ENCODE results near the gene JHY.
"Not testable (repeated sequence)": the region's sequence is repeated elsewhere in the genome, so short reads cannot be mapped to it uniquely, and the experiment has no call there.

JHY gene

DNA sequence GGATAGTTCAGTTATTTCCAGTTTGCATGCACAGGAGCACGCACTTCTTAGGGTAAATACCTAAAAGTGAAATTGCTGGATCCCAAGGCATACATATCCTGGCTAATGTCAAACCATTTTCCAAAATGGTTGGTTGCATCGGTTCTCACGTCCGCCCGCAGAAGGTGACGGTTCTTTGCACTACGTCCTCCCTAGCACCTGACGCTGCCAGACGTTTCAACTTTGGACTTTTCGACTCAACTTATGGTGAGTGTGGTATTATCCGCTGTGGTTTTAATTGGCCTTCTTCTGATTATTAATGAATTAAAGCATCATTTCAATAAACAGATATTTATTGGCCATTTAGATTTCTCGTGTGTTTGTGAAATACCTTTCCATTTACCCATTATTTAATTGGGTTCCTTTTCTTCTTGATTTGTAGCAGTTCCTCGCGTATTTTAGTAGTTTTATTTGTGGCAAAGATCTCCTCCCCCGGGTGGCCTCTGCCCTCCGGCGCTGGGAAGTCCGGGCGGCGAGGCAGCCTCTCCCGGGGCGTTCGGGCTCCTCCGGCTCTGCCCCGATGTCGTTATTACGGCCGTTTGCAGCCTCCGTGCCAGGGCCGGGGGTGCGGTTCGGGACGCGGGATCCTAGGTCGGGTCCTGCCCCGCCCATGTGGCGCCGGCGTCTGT is at the start of gene JHY:
TSS of gene JHY (plus strand) at position 571 of the 668 bp plus-strand sequence. CDS start 3,091 bp downstream, outside the sequence.
- DNase-seq: no peak

DNA sequence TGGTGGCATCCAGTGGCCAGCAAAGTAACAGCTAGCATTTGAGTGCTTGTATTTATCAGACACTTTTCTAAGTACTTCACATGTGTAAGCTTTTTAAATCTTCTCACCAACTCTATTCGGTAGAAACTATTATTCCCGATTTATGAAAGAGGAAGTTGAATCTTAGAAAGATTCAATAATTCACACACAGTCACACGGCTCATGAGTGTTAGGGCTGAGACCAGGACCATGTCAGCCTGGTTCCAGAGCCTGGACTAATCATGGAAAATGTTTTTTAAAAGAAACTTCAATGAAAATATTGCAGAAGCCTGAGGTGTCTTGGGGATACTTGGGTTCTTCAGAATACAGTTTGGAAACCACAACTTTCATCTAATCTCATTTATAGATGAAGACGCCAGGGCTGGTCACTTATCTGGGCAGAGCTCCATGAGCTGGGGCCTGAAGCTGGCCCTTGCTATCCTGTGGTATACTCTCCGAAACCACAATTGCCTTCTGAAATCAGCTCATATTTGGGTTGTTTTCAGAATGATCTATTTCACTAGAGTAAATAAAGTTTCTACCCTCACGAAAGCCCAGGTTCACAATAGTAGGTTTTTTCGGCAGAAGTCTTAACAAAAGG is 48.6 kb upstream of the JHY start:
- no peak for DNase-seq

DNA sequence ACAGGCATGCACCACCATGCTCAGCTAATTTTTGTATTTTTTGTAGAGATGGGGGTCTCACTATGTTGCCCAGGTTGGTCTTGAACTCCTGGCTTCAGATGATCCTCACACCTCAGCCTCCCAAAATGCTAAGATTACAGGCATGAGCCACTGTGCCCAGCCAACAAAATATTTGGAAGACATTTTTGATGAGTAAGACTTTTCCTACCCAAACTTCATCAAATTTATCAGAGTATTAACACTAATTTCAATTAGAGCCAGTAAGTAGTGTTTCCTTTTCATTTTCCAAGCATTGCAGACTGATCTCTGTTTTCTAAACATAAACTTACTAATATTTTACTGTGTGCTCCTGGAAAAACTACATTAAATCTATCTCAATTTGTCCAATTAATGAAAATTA is 45.6 kb upstream of the JHY start:
- no peak for DNase-seq

DNA sequence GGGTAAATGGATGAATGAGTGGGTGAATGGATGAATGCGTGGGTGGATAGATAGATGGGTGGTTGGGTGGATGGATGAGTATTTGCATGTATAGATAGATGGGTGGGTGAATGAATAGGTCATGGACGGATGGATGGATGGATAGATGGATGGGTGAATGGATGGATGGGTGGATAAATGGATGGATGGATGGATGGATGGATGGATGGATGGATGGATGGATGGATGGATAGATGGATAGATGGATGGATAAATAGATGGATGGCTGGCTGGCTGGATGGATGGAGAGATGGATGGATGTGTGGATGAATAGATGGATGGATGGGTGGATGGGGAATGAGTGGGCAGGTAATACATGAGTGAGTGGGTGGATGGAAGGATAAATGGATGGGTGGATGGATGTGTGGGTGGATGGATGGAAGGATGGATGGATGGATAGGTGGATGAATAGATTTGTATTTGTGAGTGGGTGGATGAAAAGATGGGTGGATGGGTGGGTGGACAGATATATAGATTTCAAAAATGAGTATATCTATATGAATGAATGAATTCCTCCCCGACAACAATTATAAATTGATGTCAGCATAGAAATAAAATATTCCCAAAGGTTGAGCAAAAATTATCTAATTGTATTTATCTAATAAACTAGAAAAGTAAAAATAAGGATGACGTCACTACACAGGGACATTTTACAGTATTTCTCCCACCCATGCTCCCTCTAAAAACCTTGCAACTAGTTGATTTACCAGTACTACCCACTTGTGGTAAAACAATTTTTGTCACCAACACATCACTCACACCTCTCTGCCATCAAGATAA is 44.8 kb upstream of the JHY start:
- no peak for DNase-seq

DNA sequence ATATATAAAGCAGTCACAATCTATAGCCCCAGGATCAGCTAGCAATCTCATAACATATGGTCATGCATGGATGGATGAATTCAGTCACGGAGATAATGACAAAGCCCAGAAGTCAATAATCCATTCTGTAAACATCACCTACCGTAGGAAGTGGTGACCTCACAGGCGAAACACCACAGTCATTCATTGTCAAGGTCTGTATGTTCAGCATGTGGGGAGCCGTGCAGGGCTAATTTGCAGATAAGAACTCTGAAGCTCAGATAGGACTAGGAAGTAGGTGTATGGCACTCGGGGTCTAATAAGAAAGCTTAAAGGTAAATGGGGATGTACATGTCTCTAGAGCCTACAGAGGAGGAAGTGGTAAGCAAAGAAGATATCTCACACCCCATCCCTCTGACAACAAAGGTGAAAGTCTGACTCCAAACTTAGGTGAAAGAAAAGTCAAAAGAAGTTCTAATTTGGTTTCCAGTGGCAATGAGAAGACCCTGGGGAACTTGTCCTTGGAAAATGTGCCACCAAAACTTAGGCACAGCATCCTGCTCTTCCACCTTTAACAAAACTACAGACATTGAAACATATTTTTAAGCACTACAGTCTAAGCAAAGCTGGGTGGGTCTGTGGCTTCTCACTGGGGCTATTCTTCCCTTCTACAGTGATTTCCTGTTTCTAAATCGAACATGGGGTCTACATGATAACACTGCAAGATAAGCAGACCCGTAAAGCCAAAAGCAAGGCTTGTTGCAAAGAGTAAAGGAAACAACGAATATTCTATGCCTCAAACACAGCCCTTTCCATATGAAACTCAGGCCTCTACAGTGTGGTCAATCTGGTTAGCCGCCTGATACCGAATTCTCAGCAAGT is 39.0 kb upstream of the JHY start:
- DNase-seq: peak; percentile 11

DNA sequence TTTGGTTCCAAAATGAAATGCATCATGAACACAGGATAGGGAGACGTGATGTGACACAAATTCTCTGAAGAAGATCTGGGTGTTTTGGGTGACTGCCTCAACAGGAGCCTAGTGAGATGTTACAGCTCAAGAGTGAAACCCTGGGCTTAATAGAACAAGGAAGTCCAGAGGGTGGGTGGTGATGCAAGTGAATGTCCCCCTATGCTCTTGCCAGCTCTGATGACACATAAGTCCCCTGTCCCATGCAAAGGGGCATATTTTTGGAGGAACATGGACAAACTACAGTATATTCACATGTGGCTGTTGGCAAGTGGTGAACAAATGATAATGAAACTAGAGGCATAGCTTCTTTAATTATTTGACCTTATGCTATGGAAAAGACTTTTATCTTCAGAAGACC is 35.1 kb upstream of the JHY start:
- no peak for DNase-seq

DNA sequence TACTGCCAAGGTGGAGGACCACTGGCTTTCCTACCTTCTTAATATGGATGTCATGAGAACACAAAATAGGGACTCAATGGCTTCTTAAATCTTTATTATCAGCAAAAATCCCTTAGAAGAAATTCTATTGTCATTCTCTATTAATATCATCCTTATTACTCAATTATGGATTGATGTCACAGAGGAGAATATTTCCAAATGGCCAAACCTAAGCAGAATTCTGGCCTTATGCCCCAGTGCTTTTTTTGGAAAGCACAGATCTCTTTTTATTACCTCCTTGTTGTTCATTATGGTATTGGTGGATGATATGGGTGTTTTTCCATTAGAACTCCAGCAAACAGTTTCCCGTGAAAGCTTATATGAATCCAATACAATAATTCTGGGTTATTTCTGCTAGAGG is 34.4 kb upstream of the JHY start:
- DNase-seq: no peak

DNA sequence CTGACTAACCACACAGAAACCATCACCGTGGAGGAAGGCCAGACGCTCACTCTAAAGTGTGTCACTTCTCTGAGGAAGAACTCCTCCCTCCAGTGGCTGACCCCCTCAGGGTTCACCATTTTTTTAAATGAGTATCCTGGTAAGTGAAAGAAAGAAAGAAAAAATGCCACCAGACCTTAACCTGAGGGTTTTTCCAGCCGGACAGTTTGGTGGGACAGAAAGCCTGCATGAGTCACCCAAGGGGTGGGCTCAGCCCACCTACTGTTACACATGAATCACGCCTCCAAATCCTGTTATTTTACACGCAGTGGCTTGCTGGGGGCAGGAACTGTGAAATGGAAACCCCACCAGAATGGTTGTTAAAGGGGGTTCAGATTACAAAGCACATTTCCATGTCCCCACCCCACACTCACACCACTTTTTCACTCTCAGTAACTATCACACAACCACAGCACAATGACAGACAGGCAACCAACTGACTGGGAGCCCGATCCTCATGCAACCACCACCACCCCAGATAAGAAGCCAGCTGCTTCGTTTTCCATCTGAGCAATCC is 32.4 kb upstream of the JHY start:
- DNase-seq: no peak

DNA sequence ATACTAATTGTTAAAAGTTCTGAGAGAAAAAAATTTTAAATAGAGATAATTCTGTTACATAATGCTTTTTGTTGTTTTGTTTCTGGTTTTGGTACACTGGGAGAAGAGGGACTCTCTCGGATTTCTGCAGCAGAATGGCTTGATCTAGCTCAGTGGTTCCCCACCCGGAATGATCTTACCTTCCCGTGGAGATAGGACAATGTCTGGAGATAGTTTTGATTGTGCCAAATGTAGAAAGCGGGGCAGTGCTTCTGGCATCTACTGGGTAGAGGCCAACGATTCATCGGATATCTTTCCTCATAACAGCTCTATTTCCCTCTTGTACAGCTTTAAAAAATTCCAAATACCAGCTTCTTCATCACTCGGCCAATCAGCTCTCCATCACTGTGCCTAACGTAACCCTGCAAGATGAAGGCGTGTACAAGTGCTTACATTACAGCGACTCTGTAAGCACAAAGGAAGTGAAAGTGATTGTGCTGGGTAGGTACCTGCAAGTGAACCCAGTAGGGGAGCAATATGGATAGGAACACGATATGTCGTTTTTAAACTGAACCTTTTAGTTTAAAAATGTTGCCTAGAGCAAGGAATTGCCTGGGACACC is 31.1 kb upstream of the JHY start:
- no peak for DNase-seq

DNA sequence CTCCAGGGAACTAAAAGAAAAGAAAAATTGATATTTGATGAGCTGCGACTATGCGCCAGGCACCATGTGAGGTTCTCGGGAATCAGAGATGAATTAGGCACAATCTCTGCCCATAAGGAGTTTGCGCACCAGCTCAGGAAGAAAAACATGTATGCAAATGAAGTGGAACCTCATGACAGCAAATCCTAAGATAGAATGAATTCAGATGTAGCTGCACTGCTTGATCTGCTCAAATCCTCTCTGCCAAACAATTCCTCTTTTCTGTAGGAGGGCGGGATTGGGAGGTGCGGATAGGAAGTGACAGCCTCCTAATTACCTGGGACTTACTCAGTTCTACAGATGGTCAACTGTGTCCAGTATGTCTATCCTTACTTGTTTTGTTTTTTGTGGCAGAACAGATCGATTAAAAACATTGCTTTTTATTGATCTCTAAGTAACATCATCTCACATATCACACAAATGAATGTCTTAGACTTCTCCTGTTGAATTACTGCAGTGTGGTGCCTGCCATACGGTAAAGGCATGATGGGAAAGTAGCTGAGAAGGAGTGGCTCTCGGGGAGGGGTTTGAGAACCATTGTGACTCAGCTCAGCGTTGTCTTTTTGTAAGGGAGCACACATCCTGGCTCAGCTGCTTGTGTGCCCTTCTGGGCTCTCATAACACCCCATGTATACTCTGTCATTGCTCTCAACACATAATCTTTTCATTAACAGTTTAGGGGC is 30.3 kb upstream of the JHY start:
- DNase-seq: no peak

DNA sequence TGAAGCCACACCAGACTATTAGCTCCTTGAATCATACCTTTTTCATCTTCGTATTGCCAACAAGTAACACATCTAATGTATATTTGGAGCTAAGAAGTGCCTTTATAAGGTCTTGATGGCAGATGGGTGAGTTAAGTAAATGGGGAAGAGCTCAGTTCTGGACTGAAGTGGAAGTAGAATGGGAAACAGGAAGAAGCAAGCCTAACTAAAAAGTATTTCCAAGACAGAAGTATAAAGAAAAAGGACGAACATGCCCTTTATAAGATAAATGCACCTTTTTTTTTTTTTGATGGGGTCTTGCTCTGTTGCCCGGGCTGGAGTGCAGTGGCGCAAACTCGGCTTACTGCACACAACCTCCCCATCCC is 29.8 kb upstream of the JHY start:
- DNase-seq: no peak

DNA sequence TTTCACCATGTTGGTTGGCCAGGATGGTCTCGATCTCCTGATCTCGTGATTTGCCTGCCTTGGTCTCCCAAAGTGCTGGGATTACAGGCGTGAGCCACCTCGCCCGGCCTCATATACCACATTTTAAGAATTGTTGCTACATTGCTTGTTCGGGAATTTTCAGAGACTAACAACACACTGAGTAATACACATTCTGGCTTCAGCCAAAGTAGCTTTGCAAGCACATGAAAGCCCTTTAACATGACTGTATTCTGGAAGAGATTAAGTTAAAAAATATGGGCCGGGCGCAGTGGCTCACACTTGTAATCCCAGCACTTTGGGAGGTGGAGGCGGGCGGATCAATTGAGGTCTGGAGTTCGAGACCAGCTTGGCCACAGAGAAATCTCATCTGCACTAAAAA is 29.3 kb upstream of the JHY start:
- no peak for DNase-seq

DNA sequence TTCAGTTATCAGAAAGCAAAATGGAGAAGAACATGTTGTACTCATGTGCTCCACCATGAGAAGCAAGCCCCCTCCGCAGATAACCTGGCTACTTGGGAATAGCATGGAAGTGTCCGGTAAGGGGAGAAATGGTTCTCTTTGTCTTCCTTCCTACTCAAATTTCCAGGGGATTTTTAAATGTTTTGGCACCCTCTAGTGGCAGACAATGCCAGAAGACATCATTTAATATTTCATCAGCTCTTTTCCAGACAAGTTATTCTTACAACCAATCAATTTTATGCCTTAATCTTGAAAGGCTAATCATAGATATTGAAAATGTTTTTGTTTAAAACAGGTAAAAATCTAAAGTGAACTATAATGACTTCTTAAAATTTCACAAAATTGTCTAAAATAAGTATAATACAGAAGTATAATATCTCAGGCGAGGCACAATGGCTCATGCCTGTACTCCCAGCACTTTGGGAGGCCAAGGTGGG is 28.6 kb upstream of the JHY start:
- DNase-seq: peak; percentile 24

DNA sequence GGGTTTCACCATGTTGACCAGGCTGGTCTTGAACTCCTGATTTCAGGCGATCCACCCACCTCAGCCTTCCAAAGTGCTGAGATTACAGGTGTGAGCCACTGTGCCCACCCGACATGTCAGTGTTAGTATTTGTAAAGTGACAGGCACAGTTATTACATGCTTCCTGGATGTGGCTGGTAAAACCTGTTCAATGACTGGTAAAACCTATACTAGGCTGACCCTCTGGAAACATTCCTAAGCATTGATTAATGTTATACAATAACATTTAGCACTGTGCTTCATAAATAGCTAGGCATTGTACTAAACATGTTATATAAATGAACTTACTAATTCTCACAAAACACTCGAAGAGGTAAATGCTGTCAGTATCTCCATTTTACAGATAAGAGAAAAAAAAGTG is 20.9 kb upstream of the JHY start:
- no peak for DNase-seq

DNA sequence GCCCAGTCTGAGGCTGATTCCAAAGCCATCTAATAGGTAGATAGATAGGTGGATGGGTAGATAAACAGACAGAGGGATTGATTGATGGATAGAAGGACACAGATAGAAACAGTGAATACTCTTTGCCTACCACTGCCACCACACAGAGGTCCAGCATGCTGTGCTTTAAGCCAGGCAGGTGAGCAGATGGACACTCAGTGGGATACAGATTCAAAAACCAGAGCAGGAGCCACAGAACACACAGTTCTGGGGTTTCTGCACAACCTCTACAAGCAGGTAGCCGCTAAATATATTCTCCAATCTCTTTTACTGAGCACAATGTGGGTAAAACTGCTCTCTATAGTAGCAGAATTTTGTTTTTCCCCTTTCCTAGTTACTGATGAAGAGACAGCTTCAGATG is 20.5 kb upstream of the JHY start:
- no peak for DNase-seq

DNA sequence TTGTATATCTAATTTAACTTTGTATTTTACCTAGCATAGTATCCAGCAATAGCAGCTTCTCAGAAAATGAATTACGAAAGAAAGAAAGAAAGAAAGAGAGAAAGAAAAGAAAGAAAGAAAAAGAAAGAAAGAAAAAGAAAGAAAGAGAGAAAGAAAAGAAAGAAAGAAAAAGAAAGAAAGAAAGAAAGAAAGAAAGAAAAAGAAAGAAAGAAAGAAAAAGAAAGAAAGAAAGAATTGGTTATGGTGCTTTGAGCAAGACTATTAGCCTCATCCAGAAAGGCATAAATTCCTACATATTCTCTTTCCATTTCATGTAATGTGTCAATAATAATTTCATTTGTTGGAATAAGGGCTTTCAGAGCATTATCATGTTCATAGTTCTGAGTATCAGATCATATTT is 19.4 kb upstream of the JHY start:
- DNase-seq: not testable (repeated sequence)

DNA sequence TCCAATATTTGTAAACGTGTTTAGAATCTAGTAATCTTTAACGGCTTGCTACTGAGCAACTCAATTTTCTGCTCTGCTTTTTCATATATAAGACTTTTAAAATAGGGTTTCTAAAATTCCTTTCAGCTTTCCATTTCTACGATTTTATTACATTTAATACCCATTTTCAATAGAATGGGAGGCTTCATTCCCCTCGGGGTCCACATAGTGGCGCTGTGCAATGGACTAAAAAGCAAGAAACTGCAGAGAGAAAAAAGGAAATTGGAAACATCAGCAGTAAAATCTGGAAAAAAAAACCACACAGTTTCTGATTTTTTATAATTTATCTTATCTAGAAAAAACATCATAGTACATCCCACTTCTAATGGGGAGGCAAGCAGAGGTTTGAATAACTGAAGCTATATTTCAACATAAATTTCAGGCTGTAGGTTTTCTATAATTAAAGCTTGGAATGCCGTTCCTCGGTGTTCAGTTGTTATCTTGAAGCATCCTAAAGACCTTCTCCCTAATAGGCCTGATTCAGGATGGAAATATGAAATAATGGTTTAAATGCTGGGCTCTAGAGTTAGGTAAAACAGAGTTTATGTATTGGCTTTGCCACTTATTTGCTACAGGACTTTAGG is 18.7 kb upstream of the JHY start:
- DNase-seq: no peak

DNA sequence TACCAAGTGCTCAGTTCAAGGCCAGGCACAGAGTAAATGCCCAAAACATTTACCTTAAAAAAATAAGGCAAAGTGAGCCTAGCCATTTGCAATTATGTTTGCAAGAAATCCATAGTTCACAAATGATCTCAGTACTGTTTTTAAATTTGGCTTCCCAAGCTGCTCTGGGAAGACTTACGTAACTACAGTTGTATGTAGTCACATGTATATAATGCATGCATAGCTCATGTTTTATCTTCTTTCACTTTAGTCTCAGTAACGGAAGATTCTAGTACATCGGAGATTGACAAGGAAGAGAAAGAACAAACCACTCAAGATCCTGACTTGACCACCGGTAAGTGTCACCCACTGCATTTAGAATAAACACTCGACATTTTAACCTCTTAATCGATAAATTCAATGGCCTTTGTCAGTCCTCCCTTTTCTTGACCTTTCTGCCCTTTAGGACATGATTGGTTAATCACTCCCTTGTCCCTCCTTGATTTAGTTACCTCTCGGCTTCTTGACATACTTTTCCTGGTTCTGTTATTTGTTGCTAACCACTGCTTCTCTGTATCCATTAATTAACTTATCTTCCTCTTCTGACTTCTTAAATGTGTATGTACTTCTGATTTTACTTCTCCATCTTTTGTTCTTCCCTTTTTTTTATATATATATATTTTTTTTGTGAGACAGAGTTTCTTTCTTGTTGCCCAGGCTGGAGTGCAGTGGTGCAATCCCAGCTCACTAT is 18.0 kb upstream of the JHY start:
- no peak for DNase-seq

DNA sequence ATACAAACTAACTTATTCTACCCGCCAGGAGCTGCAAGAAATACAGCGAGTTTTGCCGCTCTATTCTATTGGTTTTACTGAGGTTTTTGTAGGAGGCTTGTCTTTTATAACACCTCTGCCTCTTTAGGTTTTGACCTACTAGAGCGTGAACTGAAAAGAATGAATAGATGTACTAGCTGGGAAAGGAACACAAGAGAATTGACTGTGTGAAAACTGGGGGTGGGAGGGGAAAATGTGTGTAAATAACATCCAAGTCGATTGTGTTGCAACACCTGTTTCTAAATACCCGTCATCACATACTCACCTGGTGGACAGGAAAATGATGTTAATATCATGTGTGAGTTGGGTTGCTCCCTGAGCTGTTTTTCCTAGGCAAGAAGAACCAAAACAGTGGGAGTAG is 12.9 kb upstream of the JHY start:
- DNase-seq: no peak

DNA sequence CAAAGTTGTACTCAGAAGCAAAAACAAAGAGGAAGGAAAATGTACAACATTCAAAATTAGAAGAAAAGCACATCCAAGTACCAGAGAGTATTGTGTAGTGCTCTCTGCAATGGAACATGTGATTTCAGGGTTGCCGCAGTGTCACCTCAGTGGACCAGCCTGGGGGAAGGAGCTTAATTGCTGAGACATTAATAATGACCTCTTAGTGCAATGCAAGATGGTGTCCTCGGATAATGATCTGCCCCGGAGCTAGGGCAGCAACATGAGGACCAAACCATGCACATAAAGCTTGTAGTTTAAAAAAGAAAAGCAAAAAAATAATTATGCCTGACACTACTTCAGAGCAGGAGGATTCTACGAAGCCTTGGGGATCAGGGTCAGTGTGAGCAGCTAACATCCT is 11.3 kb upstream of the JHY start:
- no peak for DNase-seq

DNA sequence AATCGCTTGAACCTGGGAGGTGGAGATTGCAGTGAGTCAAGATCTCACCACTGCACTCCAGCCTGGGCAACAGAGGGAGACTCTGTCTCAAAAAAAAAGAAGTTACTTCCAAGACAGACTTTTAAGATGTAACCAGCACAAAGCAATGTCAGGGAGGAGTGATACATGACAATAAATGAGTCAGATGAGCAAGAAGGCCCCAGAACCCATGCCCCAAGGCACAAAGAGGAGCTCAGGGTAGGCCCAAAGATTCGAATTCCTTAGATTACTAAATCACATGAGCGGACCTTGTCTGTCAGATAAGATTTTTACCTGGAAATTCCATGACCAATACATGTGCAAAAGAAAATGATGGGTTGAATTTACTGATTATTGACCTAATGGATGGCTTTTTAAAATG is 10.5 kb upstream of the JHY start:
- no peak for DNase-seq
